GM23338 (cell line): ENCODE measurements around the gene MAP1S.

ENCODE experiments used
- CTCF ChIP-seq, 2 experiments: fragments of 200-600 bp in 1 of 2; sonication (generic) in 1 of 2; conservative IDR thresholded peaks; 2 replicates each; pipeline versions ENCODE4 v1.5.1 to v1.6.1; 2016 to 2017; ENCODE audit warnings: antibody characterized with exemption in 2 of 2, low read depth in 2 of 2, mild to moderate bottlenecking in 2 of 2, moderate library complexity in 1 of 2
- EZH2phosphoT487 ChIP-seq: fragments of 200-600 bp; sonication (generic); IDR thresholded peaks from one replicate; pipeline ENCODE4 v1.8.1; 2018; ENCODE audit warnings: antibody characterized with exemption; ENCODE audit not compliant: unreplicated experiment

- TF ChIP-seq CTCF (conservative IDR thresholded peaks at IDR 0.05; ENCODE audit: low read depth in 2 of 2) (no peak), EZH2phosphoT487 (no peak)
Measured at GRCh38 chr19:17722655-17723240, 3.5 kb downstream of the MAP1S start.
